ENCODE data around the gene SMURF2.

Gene SMURF2

GRCh38 chr17:64538508-64539130 is 123.5 kb downstream of the SMURF2 start:
- no peak for DNase-seq (ENCODE audit: low read depth in 2 of 2)

GRCh38 chr17:64537488-64537887 is 124.6 kb downstream of the SMURF2 start:
- no peak for DNase-seq (ENCODE audit: low read depth in 2 of 2)

DNA sequence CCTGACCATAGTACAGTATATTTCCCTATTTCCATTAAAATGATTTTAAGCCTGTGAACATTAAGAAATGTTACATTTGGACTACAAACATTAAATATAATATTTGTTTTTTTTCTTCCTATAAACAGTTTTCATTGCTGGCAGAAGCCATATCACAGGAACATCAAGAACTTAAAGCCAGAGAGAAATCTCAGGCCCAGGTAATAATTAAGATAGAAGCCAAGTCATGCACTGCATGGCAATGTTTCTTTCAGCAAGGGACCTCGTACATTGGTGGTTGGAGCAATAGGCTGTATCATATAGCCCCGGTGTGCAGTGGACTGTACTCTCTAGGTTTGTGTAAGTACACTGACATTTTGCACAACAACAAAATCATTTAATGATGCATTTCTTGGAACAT is 125.2 kb downstream of the SMURF2 start:
- no peak for DNase-seq (ENCODE audit: low read depth in 2 of 2)

- no peak for DNase-seq (ENCODE audit: low read depth in 2 of 2)
Measured at GRCh38 chr17:64535357-64535756, 126.8 kb downstream of the SMURF2 start.

DNA sequence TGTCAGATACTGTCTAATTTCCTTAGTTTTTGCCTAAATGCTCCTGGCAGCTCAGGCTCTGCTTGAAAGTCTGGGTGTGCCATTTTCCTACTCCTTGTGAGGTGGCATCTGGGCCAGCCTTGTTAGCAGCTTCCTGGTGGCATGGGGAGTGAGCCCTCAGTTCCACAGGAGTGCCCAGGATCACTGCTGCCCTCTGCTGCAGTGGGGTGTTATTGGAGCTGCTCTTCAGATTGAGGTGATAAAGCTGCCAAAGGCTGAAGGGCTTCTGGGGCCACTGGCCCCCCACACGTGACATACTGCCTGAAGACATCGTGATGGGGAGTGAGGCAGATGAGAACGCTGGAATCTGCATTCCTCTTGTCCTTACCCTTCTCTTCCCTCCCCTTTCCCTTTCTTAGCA is 127.9 kb downstream of the SMURF2 start:
- no peak for DNase-seq (ENCODE audit: low read depth in 2 of 2)

- no peak for DNase-seq (ENCODE audit: low read depth in 2 of 2)
Measured at GRCh38 chr17:64533784-64534183, 128.3 kb downstream of the SMURF2 start.

- DNase-seq (ENCODE audit: low read depth in 2 of 2): no peak
Measured at GRCh38 chr17:64532409-64532808, 129.7 kb downstream of the SMURF2 start.

DNA sequence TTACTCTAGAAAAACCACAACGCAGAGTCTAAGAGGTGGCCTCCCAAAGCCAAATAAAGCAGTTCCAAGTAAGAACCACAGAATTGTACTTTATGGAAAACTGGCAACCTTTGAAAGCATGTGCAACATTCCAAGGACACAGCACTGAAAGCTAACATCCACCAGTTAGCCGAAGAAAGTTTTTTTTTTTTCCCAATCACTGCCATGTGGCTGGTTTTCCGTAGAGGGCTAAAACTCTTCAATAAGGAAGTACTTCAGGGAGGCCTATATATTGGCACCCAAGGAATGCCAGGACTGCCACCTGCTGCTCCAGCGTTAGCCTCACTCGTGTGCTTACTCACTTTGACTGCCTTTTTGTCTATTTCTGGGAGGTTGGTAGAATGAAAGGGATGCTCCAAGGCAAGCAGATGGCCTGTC is 130.1 kb downstream of the SMURF2 start:
- DNase-seq (ENCODE audit: low read depth in 2 of 2): no peak

DNA sequence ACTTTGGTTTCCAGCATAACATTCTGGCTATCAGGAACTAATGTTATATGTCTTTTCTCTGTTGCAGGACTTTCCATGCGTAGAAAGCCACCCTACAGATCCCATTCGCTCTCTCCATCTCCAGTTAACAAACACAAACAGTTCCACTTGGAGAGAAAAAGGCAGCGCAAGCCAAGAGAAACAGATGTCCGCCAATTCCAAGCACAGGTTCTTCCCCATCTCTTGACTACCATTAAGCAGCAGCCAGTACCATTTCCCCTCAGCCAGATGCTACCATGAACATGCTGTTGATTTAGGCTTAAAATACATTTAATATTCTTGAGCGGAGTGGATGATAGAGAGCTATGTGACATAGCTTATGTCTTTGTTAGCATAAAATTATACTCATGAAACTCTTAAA is 132.9 kb downstream of the SMURF2 start:
- DNase-seq (ENCODE audit: low read depth in 2 of 2): no peak

GRCh38 chr17:64527914-64528313 is 134.2 kb downstream of the SMURF2 start:
- DNase-seq (ENCODE audit: low read depth in 2 of 2): no peak

DNA sequence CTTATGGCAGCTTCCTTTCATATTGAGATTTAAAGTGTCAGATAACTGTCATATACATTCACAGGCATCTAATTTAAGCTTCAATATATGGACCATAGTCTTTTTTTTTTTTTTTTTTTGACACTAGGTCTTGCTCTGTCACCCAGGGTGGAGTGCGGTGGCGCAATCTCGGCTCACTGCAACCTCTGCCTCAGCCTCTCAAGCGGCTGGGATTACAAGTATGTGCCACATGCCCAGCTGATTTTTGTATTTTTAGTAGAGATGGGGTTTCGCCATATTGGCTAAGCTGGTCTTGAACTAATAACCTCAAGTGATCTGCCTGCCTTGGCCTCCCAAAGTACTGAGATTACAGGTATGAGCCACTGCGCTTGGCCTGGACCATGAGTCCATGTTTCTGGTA is 141.7 kb downstream of the SMURF2 start:
- DNase-seq (ENCODE audit: low read depth in 2 of 2): no peak

DNA sequence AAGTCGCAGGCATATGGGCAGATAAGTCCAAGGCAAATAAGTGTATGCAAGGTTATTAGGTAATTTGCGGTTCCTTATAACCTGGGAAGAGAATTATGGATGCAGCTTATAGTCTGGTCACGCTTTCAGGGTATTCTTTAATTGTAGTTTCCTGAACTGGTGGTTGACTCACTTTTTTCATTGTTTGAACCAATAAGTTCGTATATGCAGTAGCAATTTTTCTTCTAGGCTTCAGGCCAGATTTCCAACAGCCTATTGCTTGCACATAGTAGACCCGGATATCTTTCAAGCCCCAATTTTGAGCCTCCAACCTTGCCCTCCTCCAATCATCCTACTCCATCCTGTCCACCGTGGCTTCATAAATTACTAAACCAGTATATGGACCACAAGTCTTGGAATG is 142.5 kb downstream of the SMURF2 start:
- DNase-seq (ENCODE audit: low read depth in 2 of 2): no peak

GRCh38 chr17:64515829-64516228 is 146.3 kb downstream of the SMURF2 start:
- DNase-seq (ENCODE audit: low read depth in 2 of 2): no peak

- no peak for DNase-seq (ENCODE audit: low read depth in 2 of 2)
Measured at GRCh38 chr17:64515419-64515818, 146.7 kb downstream of the SMURF2 start.

DNA sequence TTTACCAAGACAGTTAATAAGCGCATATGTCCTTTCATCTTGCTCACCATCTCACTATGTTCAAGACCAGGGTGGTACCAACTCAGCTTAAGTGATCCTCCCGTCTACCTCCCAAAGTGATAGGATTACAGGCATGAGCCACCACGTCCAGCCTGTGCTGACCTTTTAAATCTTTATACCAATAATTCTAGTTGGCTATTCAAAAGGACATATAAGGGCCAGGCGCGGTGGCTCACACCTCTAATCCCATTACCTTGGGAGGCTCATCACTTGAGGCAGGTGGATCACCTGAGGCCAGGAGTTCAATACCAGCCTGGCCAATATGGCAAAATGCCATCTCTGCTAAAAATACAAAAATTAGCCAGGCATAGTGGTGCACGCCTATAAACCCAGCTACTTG is 152.9 kb downstream of the SMURF2 start:
- no peak for DNase-seq (ENCODE audit: low read depth in 2 of 2)

GRCh38 chr17:64508683-64509082 is 153.4 kb downstream of the SMURF2 start:
- no peak for DNase-seq (ENCODE audit: low read depth in 2 of 2)

DNA sequence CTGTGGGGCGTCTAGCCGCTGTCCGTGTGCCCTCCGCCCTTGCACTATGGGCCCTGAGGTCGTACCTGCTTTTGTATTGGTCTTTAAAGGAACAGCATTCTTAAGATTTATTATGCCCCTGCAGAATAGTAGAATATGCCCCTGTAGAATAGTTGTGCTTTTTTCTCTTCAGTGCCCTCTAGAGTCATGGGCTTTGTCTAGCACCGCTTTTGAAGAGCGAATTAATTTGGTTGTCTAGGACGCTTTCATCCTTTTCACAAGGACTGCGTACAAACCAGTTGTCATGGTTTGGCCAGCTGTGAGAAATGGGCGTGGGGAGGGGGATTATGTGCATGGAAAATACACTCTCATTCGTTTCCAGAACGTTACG is 154.7 kb downstream of the SMURF2 start:
- no peak for DNase-seq (ENCODE audit: low read depth in 2 of 2)

DNA sequence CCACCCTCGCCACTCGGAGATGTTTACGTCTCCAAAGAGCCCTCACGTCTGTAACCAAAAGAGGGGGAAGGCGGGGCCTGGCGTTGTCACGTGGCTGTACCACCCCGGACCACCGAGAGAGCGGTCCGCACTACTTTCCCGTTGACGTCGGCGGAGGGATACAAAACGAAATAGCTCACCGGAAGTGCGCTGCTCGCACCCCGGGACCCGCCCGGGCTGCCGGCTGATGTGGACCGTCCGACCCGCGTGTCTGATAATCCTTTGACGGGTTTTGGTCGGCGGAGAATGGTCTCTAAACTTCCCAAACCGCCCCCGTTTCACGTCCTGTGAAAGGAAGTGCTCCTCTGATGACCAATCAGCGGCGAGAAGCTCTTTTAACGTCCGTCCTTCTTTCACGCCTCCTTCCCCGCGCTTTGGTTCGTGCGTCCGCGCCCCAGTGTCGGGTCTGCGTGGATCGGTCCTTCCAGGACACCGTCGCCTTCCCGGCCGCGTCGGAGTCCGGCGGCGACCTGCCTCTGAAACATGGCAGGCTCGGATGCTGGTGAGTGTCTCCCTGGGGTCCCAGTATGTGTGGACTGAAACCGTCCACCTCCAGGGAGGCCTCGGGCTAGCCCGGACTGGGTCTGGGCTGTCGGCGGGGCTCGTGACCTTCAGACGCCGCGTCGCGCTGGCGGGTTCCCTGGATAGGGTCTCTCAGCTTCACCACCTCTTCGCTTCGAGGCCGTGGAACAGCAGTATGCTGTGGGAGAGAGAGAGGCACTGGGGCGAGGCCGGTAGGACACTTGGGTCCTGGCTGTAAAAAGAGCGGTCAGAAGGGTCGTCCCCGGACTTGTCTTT is 155.3 kb downstream of the SMURF2 start, which contains the start of gene CEP95:
Gene CEP95, plus strand, starts transcription at position 402 of the 837 bp plus-strand sequence. Its CDS starts 121 bp downstream, at position 523.
- DNase-seq (ENCODE audit: low read depth in 2 of 2): peak; percentile 88 to 95

GRCh38 chr17:64506201-64506575 is 155.9 kb downstream of the SMURF2 start, which contains the start of gene DDX5:
DDX5 (minus strand) TSS chr17:64506289; CDS start chr17:64506119, 170 bp downstream.
- DNase-seq (ENCODE audit: low read depth in 2 of 2): peak; percentile 95 to 97

GRCh38 chr17:64505340-64506200 is 156.5 kb downstream of the SMURF2 start:
- DNase-seq (ENCODE audit: low read depth in 2 of 2): peak; percentile 66 to 76

DNA sequence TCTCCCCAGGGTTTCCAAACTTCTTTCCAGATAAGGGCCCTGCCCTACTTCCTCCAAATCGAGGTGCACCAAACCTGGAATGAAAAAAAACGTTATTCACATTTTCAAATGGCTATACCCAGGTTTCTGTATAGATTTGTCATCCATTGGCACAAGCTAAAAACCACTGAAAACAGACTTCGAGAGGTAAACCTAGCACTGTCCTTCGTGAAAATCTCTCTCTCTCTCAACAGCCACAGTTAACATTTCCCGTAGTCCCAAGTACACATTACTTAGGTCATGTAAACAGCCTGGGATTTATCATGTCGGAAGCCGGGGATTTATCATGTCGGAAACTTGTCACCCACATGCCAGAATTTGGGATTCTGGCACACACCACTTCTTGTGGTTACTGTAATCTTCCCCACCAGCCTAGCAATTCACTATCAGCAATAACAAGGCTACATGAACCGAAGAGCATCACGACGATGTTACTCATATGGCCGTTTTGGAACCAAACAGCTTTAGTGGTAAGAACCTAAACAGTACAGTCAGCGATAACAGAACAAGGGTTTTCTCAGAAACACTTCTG is 157.3 kb downstream of the SMURF2 start:
- DNase-seq (ENCODE audit: low read depth in 2 of 2): no peak

All from stimulated activated CD8-positive, alpha-beta memory T cell treated with anti-CD3 and anti-CD28 coated beads, Interleukin-2, amount 100 ng/mL, for 48 hours (primary cell).